Liver (tissue), 3 donors: ENCODE data around the gene PEAK1.

Experiments
- EGR1 ChIP-seq, 2 donors: IDR thresholded peaks; 2 replicates each; pipeline ENCODE4 v1.6.1; 2016 to 2018; ENCODE audit warnings: antibody characterized with exemption in 2 of 2, low read depth in 2 of 2
- FOXA1 ChIP-seq: IDR thresholded peaks from 2 replicates; pipeline ENCODE4 v1.6.1; 2016; ENCODE audit warnings: antibody characterized with exemption
- GABPA ChIP-seq, 2 donors: IDR thresholded peaks in 1 of 2; conservative IDR thresholded peaks in 1 of 2; 2 replicates each; pipeline ENCODE4 v1.6.1; 2016; ENCODE audit warnings: antibody characterized with exemption in 2 of 2, mild to moderate bottlenecking in 1 of 2, moderate library complexity in 1 of 2
- RXRA ChIP-seq, 2 donors: IDR thresholded peaks; 2 replicates each; pipeline ENCODE4 v1.6.1; 2017 to 2018; ENCODE audit warnings: antibody characterized with exemption in 2 of 2, mild to moderate bottlenecking in 1 of 2
- TAF1 ChIP-seq: conservative IDR thresholded peaks from 2 replicates; pipeline ENCODE4 v1.6.1; 2016; ENCODE audit warnings: antibody characterized with exemption, mild to moderate bottlenecking
- YY1 ChIP-seq: IDR thresholded peaks from 2 replicates; pipeline ENCODE4 v1.6.1; 2016; ENCODE audit warnings: antibody characterized with exemption, mild to moderate bottlenecking
- TF ChIP-seq, protein P1 (sequence below): fragments of 150-350 bp; IDR thresholded peaks from 2 replicates; pipeline ENCODE4 v1.5.1; 2017; ENCODE audit warnings: improper control_type of control experiment, low read depth, low read length; ENCODE audit not compliant: missing input control
- TF ChIP-seq, protein P2 (sequence below): IDR thresholded peaks from 2 replicates; pipeline ENCODE4 v1.6.1; 2016; ENCODE audit warnings: antibody characterized with exemption
- TF ChIP-seq, protein P3 (sequence below): IDR thresholded peaks from 2 replicates; pipeline ENCODE4 v1.6.1; 2016; ENCODE audit warnings: antibody characterized with exemption
- donor health status: healthy.
- donor health status: healthy.

DNA sequence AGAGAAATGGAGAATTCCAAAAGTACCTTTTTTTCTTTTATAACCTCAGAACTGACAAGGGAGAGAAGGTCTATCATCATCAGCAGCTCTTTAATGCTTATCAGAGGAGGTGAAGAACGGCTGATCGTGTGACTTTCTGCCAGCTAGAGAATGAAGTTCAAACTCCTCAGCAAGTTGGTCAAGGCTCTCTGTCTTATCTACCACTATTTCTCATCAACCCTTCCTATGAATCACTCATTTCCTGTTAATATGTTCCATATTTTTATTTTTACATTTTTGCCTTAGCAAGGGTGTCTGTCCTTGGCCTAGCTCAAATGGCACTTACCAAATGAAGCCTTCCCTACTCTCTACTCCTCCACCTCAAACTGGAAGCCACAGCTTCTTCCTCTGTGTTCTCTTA, 275.9 kb downstream of the PEAK1 start:
- TF ChIP-seq TAF1 (no peak), FOXA1 (no peak), YY1 (no peak), GABPA (IDR thresholded peaks at IDR 0.05 in 1 of 2, conservative IDR thresholded peaks at IDR 0.05 in 1 of 2) (no peak), RXRA (IDR thresholded peaks at IDR 0.05) (no peak), EGR1 (IDR thresholded peaks at IDR 0.05; ENCODE audit: low read depth in 2 of 2) (no peak)
- TF ChIP-seq, protein P1, sequence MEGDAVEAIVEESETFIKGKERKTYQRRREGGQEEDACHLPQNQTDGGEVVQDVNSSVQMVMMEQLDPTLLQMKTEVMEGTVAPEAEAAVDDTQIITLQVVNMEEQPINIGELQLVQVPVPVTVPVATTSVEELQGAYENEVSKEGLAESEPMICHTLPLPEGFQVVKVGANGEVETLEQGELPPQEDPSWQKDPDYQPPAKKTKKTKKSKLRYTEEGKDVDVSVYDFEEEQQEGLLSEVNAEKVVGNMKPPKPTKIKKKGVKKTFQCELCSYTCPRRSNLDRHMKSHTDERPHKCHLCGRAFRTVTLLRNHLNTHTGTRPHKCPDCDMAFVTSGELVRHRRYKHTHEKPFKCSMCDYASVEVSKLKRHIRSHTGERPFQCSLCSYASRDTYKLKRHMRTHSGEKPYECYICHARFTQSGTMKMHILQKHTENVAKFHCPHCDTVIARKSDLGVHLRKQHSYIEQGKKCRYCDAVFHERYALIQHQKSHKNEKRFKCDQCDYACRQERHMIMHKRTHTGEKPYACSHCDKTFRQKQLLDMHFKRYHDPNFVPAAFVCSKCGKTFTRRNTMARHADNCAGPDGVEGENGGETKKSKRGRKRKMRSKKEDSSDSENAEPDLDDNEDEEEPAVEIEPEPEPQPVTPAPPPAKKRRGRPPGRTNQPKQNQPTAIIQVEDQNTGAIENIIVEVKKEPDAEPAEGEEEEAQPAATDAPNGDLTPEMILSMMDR: no peak
- TF ChIP-seq, protein P2, sequence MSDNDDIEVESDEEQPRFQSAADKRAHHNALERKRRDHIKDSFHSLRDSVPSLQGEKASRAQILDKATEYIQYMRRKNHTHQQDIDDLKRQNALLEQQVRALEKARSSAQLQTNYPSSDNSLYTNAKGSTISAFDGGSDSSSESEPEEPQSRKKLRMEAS: no peak
- TF ChIP-seq, protein P3, sequence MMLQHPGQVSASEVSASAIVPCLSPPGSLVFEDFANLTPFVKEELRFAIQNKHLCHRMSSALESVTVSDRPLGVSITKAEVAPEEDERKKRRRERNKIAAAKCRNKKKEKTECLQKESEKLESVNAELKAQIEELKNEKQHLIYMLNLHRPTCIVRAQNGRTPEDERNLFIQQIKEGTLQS: no peak
